GM23338 (cell line): ENCODE measurements around the gene LRRD1. TPM values are rescaled to one million over a fixed set of nuclear protein-coding genes. Genes with fewer than 3 reads are reported as not detected.
"Not testable (repeated sequence)": the region's sequence is repeated elsewhere in the genome, so short reads cannot be mapped to it uniquely, and the experiment has no call there.

ENCODE experiments used
- ATAC-seq: fragments of 200-7000 bp; cut with Tn5 transposase; 3 replicates; pipeline ENCODE4 v1.9.1; 2020
- DNase-seq: peaks from one replicate; pipeline ENCODE4 v3.0.0-alpha.2; 2015; ENCODE audit warnings: low spot score
- H2AFZ ChIP-seq: fragments of 200-600 bp; sonication (generic); 2 replicates; pipeline ENCODE4 v1.8.0; 2016; ENCODE audit warnings: antibody characterized with exemption, mild to moderate bottlenecking, moderate library complexity
- H3F3A ChIP-seq: fragments of 200-600 bp; sonication (generic); replicated peaks from 2 replicates; pipeline ENCODE4 v1.8.0; 2017; ENCODE audit warnings: antibody characterized with exemption, mixed run types, low read depth
- H3K27ac ChIP-seq: fragments of 200-600 bp; sonication (generic); 2 replicates; pipeline ENCODE4 v1.6.1; 2016; ENCODE audit warnings: low read depth
- H3K27me3 ChIP-seq: fragments of 200-600 bp; sonication (generic); 2 replicates; pipeline ENCODE4 v1.8.0; 2016; ENCODE audit warnings: mild to moderate bottlenecking, mixed run types, moderate library complexity; ENCODE audit not compliant: insufficient read depth
- H3K36me3 ChIP-seq: fragments of 200-600 bp; sonication (generic); 2 replicates; pipeline ENCODE4 v1.8.0; 2016; ENCODE audit warnings: mild to moderate bottlenecking; ENCODE audit not compliant: insufficient read depth
- H3K4me1 ChIP-seq: fragments of 200-600 bp; sonication (generic); 2 replicates; pipeline ENCODE4 v1.8.0; 2016; ENCODE audit warnings: mild to moderate bottlenecking, moderate library complexity; ENCODE audit not compliant: insufficient read depth
- H3K4me2 ChIP-seq: fragments of 200-600 bp; sonication (generic); 2 replicates; pipeline ENCODE4 v1.7.1; 2017; ENCODE audit warnings: mixed run types
- H3K4me3 ChIP-seq: fragments of 200-600 bp; sonication (generic); 2 replicates; pipeline ENCODE4 v1.6.1; 2016; ENCODE audit warnings: mixed run types
- H3K79me2 ChIP-seq: fragments of 200-600 bp; sonication (generic); replicated peaks from 2 replicates; pipeline ENCODE4 v1.8.0; 2017; ENCODE audit warnings: mild to moderate bottlenecking; ENCODE audit not compliant: insufficient read depth
- H3K9me2 ChIP-seq: fragments of 200-600 bp; sonication (generic); 2 replicates; pipeline ENCODE4 v1.8.0; 2017; ENCODE audit not compliant: insufficient read depth
- H4K20me1 ChIP-seq: fragments of 200-600 bp; sonication (generic); replicated peaks from 2 replicates; pipeline ENCODE4 v1.8.0; 2017; ENCODE audit warnings: mild to moderate bottlenecking; ENCODE audit not compliant: insufficient read depth
- H3K27ac Mint-ChIP-seq: 2 replicates; pipeline ENCODE4 v1.8.0; 2020; ENCODE audit warnings: inconsistent platforms, mild to moderate bottlenecking, moderate library complexity, mixed read lengths
- H3K27me3 Mint-ChIP-seq: 3 replicates; pipeline ENCODE4 v1.8.0; 2022; ENCODE audit warnings: low read depth, mild to moderate bottlenecking, moderate library complexity, mixed read lengths, inconsistent platforms; ENCODE audit not compliant: insufficient read depth, poor library complexity
- H3K36me3 Mint-ChIP-seq: 3 replicates; pipeline ENCODE4 v1.8.0; 2021; ENCODE audit warnings: low read depth, mild to moderate bottlenecking, inconsistent platforms, moderate library complexity, mixed read lengths
- H3K4me1 Mint-ChIP-seq: 3 replicates; pipeline ENCODE4 v1.8.0; 2020; ENCODE audit warnings: mild to moderate bottlenecking, inconsistent platforms, mixed read lengths
- H3K4me3 Mint-ChIP-seq: 3 replicates; pipeline ENCODE4 v1.8.0; 2021; ENCODE audit warnings: moderate library complexity, mild to moderate bottlenecking, inconsistent platforms, mixed read lengths
- H3K9me3 Mint-ChIP-seq: 3 replicates; pipeline ENCODE4 v1.8.0; 2020; ENCODE audit warnings: moderate library complexity, mild to moderate bottlenecking, inconsistent platforms, mixed read lengths
- CREB1 ChIP-seq: fragments of 250-450 bp; sonication (Bioruptor Pico); IDR thresholded peaks from 2 replicates; pipeline ENCODE4 v1.5.0; 2020; ENCODE audit warnings: low read depth, mild to moderate bottlenecking, moderate library complexity
- CTCF ChIP-seq, 2 experiments: fragments of 200-600 bp in 1 of 2; sonication (generic) in 1 of 2; conservative IDR thresholded peaks; 2 replicates each; pipeline versions ENCODE4 v1.5.1 to v1.6.1; 2016 to 2017; ENCODE audit warnings: antibody characterized with exemption in 2 of 2, low read depth in 2 of 2, mild to moderate bottlenecking in 2 of 2, moderate library complexity in 1 of 2
- EZH2phosphoT487 ChIP-seq: fragments of 200-600 bp; sonication (generic); IDR thresholded peaks from one replicate; pipeline ENCODE4 v1.8.1; 2018; ENCODE audit warnings: antibody characterized with exemption; ENCODE audit not compliant: unreplicated experiment
- JUNB ChIP-seq: IDR thresholded peaks from one replicate; pipeline ENCODE4 v1.6.1; 2016; ENCODE audit warnings: antibody characterized with exemption; ENCODE audit not compliant: unreplicated experiment
- STAT1 ChIP-seq: IDR thresholded peaks from one replicate; pipeline ENCODE4 v1.6.1; 2016; ENCODE audit warnings: antibody characterized with exemption; ENCODE audit not compliant: unreplicated experiment
- ZNF331 ChIP-seq: fragments of 250-450 bp; sonication (Bioruptor Pico); IDR thresholded peaks from 2 replicates; pipeline ENCODE4 v1.5.0; 2020; ENCODE audit warnings: low read depth, mild to moderate bottlenecking, moderate library complexity
- ZNF462 ChIP-seq: fragments of 250-450 bp; sonication (Bioruptor Pico); IDR thresholded peaks from 2 replicates; pipeline ENCODE4 v1.5.0; 2020; ENCODE audit warnings: mild to moderate bottlenecking, moderate library complexity
- polyA plus RNA-seq: library from polyadenylated mRNA; unstranded; fragments of >200 nt; fragmentation: Nextera tagmentation; extraction: Ambion mirVana; gene quantifications from 2 replicates; pipeline ENCODE4 v1.2.1, GENCODE V29; 2016
- total RNA-seq: library from RNA; depleted of rRNA; stranded (reverse); fragments of >200 nt; shearing (Covaris generic); gene quantifications from 2 replicates; pipeline ENCODE4 v1.2.3, GENCODE V29; 2014

The LRRD1 gene
- total and polyA plus RNA-seq, 2 experiments from 2014 or later: 0.11 TPM; not detected in 1

GRCh38 chr7:92192326-92192725 lies 13.4 kb upstream of the LRRD1 start (continued):
- TF ChIP-seq CREB1 (CRISPR knock-in tag) (no peak), EZH2phosphoT487 (no peak), CTCF (conservative IDR thresholded peaks at IDR 0.05; ENCODE audit: low read depth in 2 of 2) (no peak), STAT1 (no peak), JUNB (no peak)

GRCh38 chr7:92189246-92189645 lies 10.3 kb upstream of the LRRD1 start:
- not testable (repeated sequence) for H3K4me2 ChIP-seq, DNase-seq, ATAC-seq, H3K4me1 Mint-ChIP-seq, H3K27ac Mint-ChIP-seq, H3K4me3 Mint-ChIP-seq, H3K27me3 ChIP-seq, H2AFZ ChIP-seq, H4K20me1 ChIP-seq, H3K36me3 ChIP-seq, H3K4me3 ChIP-seq, H3K27ac ChIP-seq, H3K79me2 ChIP-seq, H3K9me2 ChIP-seq, H3F3A ChIP-seq, H3K4me1 ChIP-seq
- H3K27me3 Mint-ChIP-seq: peaks cover 18% of the 10 kb centered on the region
- H3K36me3 Mint-ChIP-seq: peaks cover 56% of the 10 kb centered on the region
- peaks cover 76% of the 10 kb centered on the region for H3K9me3 Mint-ChIP-seq

GRCh38 chr7:92184294-92184693 lies 5.4 kb upstream of the LRRD1 start:
- ATAC-seq, H3K79me2 ChIP-seq, H4K20me1 ChIP-seq, H3K27ac ChIP-seq, H2AFZ ChIP-seq, H3K4me1 ChIP-seq, H3K27ac Mint-ChIP-seq, H3K27me3 Mint-ChIP-seq, H3K9me2 ChIP-seq, H3K4me2 ChIP-seq, DNase-seq, H3K4me1 Mint-ChIP-seq, H3K4me3 Mint-ChIP-seq, H3K4me3 ChIP-seq, H3K36me3 ChIP-seq, H3F3A ChIP-seq: not testable (repeated sequence)
- H3K27me3 ChIP-seq: peaks cover 16% of the 10 kb centered on the region
- Mint-ChIP-seq H3K9me3 (peaks cover 44% of the 10 kb centered on the region), H3K36me3 (peaks cover 12% of the 10 kb centered on the region)

GRCh38 chr7:92177362-92177761 lies 1.6 kb downstream of the LRRD1 start:
- Histone ChIP-seq H3K4me3 (no peak overlapping the region), H3K36me3 (no peaks in the 10 kb centered on the region), H3K4me2 (no peak overlapping the region), H2AFZ (no peak overlapping the region), H3K27ac (no peak overlapping the region), H3K4me1 (0 out of 2 replicates have a peak, but pooled peaks cover 7% of the 10 kb centered on the region), H3K27me3 (peaks cover 16% of the 10 kb centered on the region), H3K9me2 (no peaks in the 10 kb centered on the region), H3F3A (no peaks in the 10 kb centered on the region), H4K20me1 (no peaks in the 10 kb centered on the region), H3K79me2 (no peaks in the 10 kb centered on the region)
- H3K27ac Mint-ChIP-seq: no peak overlapping the region
- H3K9me3 Mint-ChIP-seq: peaks cover 2% of the 10 kb centered on the region; the same call in 1 of the 3 replicates
- peaks cover 9% of the 10 kb centered on the region for H3K27me3 Mint-ChIP-seq
- H3K4me1 Mint-ChIP-seq: peaks cover 4% of the 10 kb centered on the region
- no peak overlapping the region for H3K4me3 Mint-ChIP-seq
- DNase-seq: no peak
- ATAC-seq: no peak
- H3K36me3 Mint-ChIP-seq: no peaks in the 10 kb centered on the region
- TF ChIP-seq ZNF462 (CRISPR knock-in tag) (no peak), ZNF331 (no peak), CREB1 (CRISPR knock-in tag) (no peak)
